A673 (cell line): ENCODE results near the gene FOXI1. TPM values are rescaled to one million over a fixed set of nuclear protein-coding genes. Genes with fewer than 3 reads are reported as not detected.

Source experiments
- BruUV-seq: library from RNA; stranded (reverse); fragments of 400-500 nt; replicated peaks from 2 replicates; lab custom pipeline; 2021; lab: Mats Ljungman, UMichigan
- CTCF ChIA-PET: fragments of 300-600 bp; sonication (Branson Sonifier 250); formaldehyde crosslinking; loops from one replicate; lab custom pipeline; 2022; ENCODE audit warnings: antibody characterized with exemption; lab: Charles Lee
- POLR2A ChIA-PET: fragments of 300-600 bp; sonication (Branson Sonifier 250); formaldehyde crosslinking; loops from one replicate; lab custom pipeline; 2022; ENCODE audit warnings: antibody characterized with exemption; ENCODE audit not compliant: low non-redundant PET; lab: Charles Lee
- DNase-seq: peaks from one replicate; pipeline ENCODE4 v3.0.0-alpha.2; 2015; ENCODE audit warnings: low spot score
- H3K27ac ChIP-seq: fragments of 200-600 bp; sonication (generic); 2 replicates; pipeline ENCODE4 v1.5.1; 2016; ENCODE audit warnings: mixed run types, low read depth, mild to moderate bottlenecking, mixed read lengths, antibody characterized with exemption, low read length; ENCODE audit not compliant: poor library complexity, severe bottlenecking
- H3K27me3 ChIP-seq: fragments of 200-600 bp; sonication (generic); replicated peaks from 2 replicates; pipeline ENCODE4 v1.6.1; 2017; ENCODE audit warnings: mixed run types, low read depth, mild to moderate bottlenecking, mixed read lengths, antibody characterized with exemption, low read length; ENCODE audit not compliant: insufficient read depth, poor library complexity
- H3K36me3 ChIP-seq: fragments of 200-600 bp; sonication (generic); 2 replicates; pipeline ENCODE4 v1.6.1; 2016; ENCODE audit warnings: mixed run types, mild to moderate bottlenecking, mixed read lengths, antibody characterized with exemption, low read length; ENCODE audit not compliant: insufficient read depth, poor library complexity, severe bottlenecking
- H3K4me1 ChIP-seq: fragments of 200-600 bp; sonication (generic); 2 replicates; pipeline ENCODE4 v1.6.1; 2017; ENCODE audit warnings: mixed run types, mild to moderate bottlenecking, mixed read lengths, antibody characterized with exemption, low read length; ENCODE audit not compliant: insufficient read depth, poor library complexity, severe bottlenecking
- H3K4me3 ChIP-seq: fragments of 200-600 bp; sonication (generic); 2 replicates; pipeline ENCODE4 v1.5.1; 2016; ENCODE audit warnings: low read depth, mixed run types, mild to moderate bottlenecking, mixed read lengths, low read length; ENCODE audit not compliant: poor library complexity, severe bottlenecking
- H3K9me3 ChIP-seq: fragments of 200-600 bp; sonication (generic); 2 replicates; pipeline ENCODE4 v1.6.1; 2016; ENCODE audit warnings: mixed run types, low read depth, mild to moderate bottlenecking, mixed read lengths, antibody characterized with exemption, low read length; ENCODE audit not compliant: poor library complexity, severe bottlenecking
- CTCF ChIP-seq: fragments of 300-800, 200-600 bp; sonication (generic); conservative IDR thresholded peaks from 2 replicates; pipeline ENCODE4 v1.5.1; 2017; ENCODE audit warnings: low read depth, mild to moderate bottlenecking, antibody characterized with exemption, low read length, moderate library complexity, mixed read lengths
- EZH2 ChIP-seq: fragments of 200-600 bp; sonication (generic); IDR thresholded peaks from 2 replicates; pipeline ENCODE4 v1.6.1; 2017; ENCODE audit warnings: borderline replicate concordance, low read depth, mild to moderate bottlenecking, mixed read lengths, antibody characterized with exemption, low read length; ENCODE audit not compliant: poor library complexity, severe bottlenecking
- intact Hi-C: fragments of 100-400 bp; cut with micrococcal nuclease; formaldehyde crosslinking; loops from one replicate; pipeline ENCODE4 v1.10.0; 2022; ENCODE audit not compliant: unreplicated experiment
- total RNA-seq: library from RNA; stranded (reverse); gene quantifications from 2 replicates; pipeline ENCODE4 v1.2.3, GENCODE V29; 2021

FOXI1 gene
- total RNA-seq, 1 experiment from 2014 or later, result not detected

GRCh38 chr5:170075696-170076095 lies 30.0 kb upstream of the FOXI1 start:
- intact Hi-C loops, result no loop called here
- CTCF ChIA-PET, result no interaction called here
- H3K27me3 ChIP-seq, result no peaks in the 10 kb centered on the region

DNA sequence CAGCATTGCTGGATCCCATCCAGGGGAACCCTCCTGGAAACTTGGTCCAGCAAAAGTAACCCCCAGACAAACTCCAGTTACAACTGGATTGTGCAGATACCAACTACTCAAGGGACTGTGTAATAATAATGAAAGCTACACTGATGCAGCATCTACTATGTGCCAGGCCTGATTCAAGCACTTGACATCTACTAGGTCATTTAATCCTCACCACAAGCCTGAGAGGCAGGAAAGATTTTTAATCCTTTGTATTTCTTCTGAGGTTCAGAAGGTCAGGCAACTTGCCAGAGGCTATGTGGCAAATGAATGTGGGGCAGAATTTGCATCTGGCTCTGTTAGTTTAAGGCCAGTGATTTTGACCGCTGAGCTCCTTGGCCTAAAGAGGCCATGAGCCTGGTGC lies 29.5 kb upstream of the FOXI1 start:
- no TSS peak for BruUV-seq
- intact Hi-C loops, result no loop called here
- Histone ChIP-seq H3K27me3 (no peaks in the 10 kb centered on the region), H3K4me3 (no peak overlapping the region), H3K27ac (no peak overlapping the region), H3K4me1 (peaks cover 7% of the 10 kb centered on the region), H3K36me3 (no peaks in the 10 kb centered on the region), H3K9me3 (no peaks in the 10 kb centered on the region)
- ChIA-PET CTCF (no interaction called here), POLR2A (no interaction called here)
- no peak for DNase-seq
- TF ChIP-seq EZH2 (no peak), CTCF (no peak)

More at GRCh38 chr5:170075696-170076095, 30.0 kb upstream of the FOXI1 start:
- DNase-seq, result no peak
- Histone ChIP-seq H3K27ac (no peak overlapping the region), H3K4me1 (peaks cover 7% of the 10 kb centered on the region), H3K9me3 (no peaks in the 10 kb centered on the region), H3K36me3 (no peaks in the 10 kb centered on the region), H3K4me3 (no peak overlapping the region)
- POLR2A ChIA-PET, result no interaction called here
- TF ChIP-seq CTCF (no peak), EZH2 (no peak)
- BruUV-seq, result no TSS peak

GRCh38 chr5:170076739-170077138 lies 29.0 kb upstream of the FOXI1 start:
- CTCF ChIA-PET, result no interaction called here
- POLR2A ChIA-PET, result no interaction called here
- Histone ChIP-seq H3K27ac (no peak overlapping the region), H3K4me1 (peaks cover 7% of the 10 kb centered on the region), H3K36me3 (no peaks in the 10 kb centered on the region), H3K4me3 (no peak overlapping the region), H3K9me3 (no peaks in the 10 kb centered on the region), H3K27me3 (no peaks in the 10 kb centered on the region)
- no TSS peak for BruUV-seq
- intact Hi-C loops, result no loop called here
- DNase-seq, result no peak
- TF ChIP-seq CTCF, result no peak
- TF ChIP-seq EZH2, result no peak
